ENCODE results near the gene HIRIP3. TPM values are rescaled to one million over a fixed set of nuclear protein-coding genes. Genes with fewer than 3 reads are reported as not detected.
A peak's percentile ranks its signal among the peaks of the same experiment; 100 is the strongest.
"Not testable (repeated sequence)": the region's sequence is repeated elsewhere in the genome, so short reads cannot be mapped to it uniquely, and the experiment has no call there.

Gene HIRIP3
- total RNA-seq, 1 experiment from 2014 or later, result 21.6 TPM

DNA sequence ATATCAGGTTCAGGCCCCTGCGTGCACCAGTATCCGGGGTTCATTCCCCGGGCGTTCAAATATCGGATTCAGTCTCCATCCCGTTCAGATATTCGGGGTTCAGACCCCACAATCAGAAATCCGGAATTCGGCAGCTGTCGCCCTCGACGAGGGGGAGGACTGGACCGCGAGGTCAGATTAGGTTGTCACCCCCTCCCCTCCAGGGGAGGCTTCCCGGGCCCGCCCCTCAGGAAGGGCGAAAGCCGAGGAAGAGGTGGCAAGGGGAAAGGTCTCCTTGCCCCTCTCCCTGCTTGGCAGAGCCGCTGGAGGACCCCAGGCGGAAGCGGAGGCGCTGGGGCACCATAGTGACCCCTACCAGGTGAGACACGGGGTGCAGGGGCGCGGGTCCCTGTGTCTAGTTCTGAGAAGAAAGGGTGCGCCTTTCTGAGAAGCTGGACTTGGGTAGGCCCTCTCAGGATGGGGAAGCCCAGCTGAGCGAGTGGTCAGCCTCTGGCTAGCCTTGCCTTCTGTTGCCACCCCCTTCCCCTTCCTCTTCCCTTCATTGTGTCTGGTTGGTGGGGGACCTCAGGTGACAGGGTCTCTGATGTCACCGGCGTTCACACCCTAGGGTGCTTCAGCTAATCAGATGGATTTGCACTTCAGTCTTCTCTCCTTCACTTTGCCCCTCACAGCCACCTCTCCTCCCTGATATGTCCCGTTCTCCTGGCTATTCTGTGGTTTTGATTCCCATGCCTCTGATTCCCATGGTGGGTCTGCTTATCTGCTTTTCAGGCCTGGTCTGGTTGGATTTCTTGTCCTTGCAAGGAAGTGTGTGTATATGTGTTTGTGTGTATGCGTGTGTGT is 20.9 kb downstream of the HIRIP3 start:
- in situ Hi-C loops (cut with HindIII; ENCODE audit: low pct_unique_long_range_greater_than_20kb, low sequenced_read_pairs), result no loop called here
- DNase-seq (ENCODE audit: low read depth), result no peak

DNA sequence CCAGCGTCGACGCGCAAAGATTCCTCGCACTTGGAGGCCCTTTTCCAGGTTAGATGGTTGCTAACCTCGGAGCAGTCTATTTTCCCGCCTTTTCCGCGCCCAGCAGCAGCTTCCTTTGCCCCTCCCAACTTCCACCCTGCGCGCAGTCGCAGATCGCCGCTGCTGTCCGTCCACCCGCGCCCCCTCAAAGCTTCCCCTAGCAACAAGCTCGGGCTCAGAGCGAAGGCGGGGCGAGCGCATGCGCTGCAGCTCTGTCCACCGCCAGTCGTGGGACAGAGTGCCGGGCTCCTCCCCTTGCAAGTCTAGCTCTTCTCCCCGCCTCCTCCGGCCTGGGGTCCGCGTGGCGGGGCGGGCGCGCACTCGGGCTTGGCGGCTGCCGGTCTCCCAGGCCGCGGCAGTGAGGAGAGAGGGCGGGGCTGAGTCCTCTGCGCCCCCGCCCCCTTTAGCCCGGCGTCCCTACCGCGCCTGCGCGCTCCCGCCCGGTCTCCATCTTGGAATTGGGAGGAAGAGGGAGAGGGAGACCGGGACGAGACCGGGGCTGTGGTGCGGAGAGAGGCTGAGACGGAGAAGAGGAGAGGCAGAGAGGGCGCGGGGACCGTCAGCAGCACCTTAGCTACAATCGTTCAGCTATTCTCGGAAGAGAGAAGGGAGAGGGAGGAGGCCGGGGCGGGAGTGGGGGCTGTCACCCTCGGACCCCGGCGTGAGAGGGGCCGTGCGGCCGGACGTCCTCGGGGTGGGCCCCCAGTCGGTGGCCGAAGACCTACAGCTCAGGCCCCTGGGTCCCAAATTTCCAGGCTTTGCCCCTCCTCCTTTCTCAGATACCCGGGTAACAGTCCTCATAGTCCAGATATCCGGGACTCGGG is 21.8 kb downstream of the HIRIP3 start, which contains the start of gene TAOK2:
TSS of gene TAOK2 (plus strand) at position 485 of the 863 bp plus-strand sequence. CDS start 3,905 bp downstream, outside the sequence.
- DNase-seq (ENCODE audit: low read depth), result peak; percentile 100
- in situ Hi-C loops (cut with HindIII; ENCODE audit: low pct_unique_long_range_greater_than_20kb, low sequenced_read_pairs), result no loop called here

DNA sequence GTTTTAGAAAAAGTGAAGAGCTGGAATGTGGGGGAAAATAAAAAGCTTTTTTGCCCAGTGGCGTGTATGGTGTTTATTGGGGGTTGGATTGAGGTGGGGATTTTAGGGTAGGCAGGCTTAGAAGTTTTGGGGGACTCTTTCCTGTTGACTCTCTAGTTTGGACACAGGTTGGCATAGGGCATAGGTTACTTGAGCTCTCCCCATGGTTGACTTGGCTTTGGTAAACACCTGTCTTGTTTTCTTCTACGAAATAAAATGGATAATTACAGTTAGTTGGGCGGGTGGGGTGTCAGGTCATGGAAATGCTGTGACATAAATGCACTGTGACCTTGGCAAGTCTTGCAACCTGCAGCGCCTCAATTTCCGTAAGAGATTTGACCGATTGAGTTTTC is 22.4 kb downstream of the HIRIP3 start:
- in situ Hi-C loops (cut with HindIII; ENCODE audit: low pct_unique_long_range_greater_than_20kb, low sequenced_read_pairs), result no loop called here
- DNase-seq (ENCODE audit: low read depth), result no peak

- no peak for DNase-seq (ENCODE audit: low read depth)
- in situ Hi-C loops (cut with HindIII; ENCODE audit: low pct_unique_long_range_greater_than_20kb, low sequenced_read_pairs), result no loop called here
These were observed 22.9 kb downstream of the HIRIP3 start for GRCh38 chr16:29972500-29972899.

- in situ Hi-C loops (cut with HindIII; ENCODE audit: low pct_unique_long_range_greater_than_20kb, low sequenced_read_pairs), result no loop called here
- no peak for DNase-seq (ENCODE audit: low read depth)
These were observed 24.1 kb downstream of the HIRIP3 start for GRCh38 chr16:29971304-29971703.

DNA sequence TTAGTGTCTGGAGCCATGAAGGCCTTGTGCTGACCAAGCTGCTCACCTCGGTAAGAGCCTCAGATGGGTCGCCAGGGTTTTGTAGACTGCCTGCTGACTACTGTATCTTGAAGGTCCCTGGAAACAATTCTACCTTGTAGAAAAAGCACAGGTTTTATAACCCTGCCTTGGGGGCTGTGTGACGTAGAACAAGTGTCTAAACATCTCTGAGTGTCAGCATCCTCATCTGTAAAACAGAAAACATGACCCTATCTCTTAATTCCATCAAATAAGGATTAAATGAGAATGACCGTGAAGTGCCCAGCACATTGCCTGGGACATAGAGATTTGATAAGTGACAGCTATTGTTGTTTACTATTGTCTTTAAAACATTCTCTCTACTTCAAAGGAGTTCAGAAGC is 27.2 kb downstream of the HIRIP3 start:
- in situ Hi-C loops (cut with HindIII; ENCODE audit: low pct_unique_long_range_greater_than_20kb, low sequenced_read_pairs), result no loop called here
- DNase-seq (ENCODE audit: low read depth), result no peak

DNA sequence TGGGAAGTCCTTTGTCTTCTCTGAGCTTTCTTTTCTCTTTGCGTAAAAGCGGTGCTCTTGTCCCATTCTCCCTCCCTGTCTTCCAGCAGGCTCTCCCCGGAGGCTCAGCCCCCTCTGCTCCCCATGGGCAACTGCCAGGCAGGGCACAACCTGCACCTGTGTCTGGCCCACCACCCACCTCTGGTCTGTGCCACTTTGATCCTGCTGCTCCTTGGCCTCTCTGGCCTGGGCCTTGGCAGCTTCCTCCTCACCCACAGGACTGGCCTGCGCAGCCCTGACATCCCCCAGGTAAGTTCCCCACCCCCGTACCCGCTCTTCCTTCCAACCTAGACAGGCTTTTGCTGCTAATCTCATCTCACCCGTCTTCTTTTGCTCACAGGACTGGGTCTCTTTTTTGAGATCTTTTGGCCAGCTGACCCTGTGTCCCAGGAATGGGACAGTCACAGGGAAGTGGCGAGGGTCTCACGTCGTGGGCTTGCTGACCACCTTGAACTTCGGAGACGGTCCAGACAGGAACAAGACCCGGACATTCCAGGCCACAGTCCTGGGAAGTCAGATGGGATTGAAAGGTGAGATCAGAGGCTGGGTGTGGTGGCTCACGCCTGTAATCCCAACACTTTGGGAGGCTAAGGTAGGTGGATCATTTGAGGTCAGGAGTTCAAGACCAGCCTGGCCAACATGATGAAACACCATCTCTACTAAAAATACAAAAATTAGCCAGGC is 32.2 kb downstream of the HIRIP3 start:
- DNase-seq (ENCODE audit: low read depth), result no peak
- in situ Hi-C loops (cut with HindIII; ENCODE audit: low pct_unique_long_range_greater_than_20kb, low sequenced_read_pairs), result no loop called here

- DNase-seq (ENCODE audit: low read depth), result no peak
- in situ Hi-C loops (cut with HindIII; ENCODE audit: low pct_unique_long_range_greater_than_20kb, low sequenced_read_pairs), result no loop called here
These were observed 32.9 kb downstream of the HIRIP3 start for GRCh38 chr16:29962344-29962994.

- in situ Hi-C loops (cut with HindIII; ENCODE audit: low pct_unique_long_range_greater_than_20kb, low sequenced_read_pairs), result no loop called here
These were observed 33.7 kb downstream of the HIRIP3 start, which contains the start of gene TMEM219 for GRCh38 chr16:29961479-29962343. Gene TMEM219, plus strand, starts transcription at chr16:29962079. Its CDS starts 1,065 bp downstream, at chr16:29963144.

GRCh38 chr16:29961127-29961478 is 34.3 kb downstream of the HIRIP3 start:
- in situ Hi-C loops (cut with HindIII; ENCODE audit: low pct_unique_long_range_greater_than_20kb, low sequenced_read_pairs), result no loop called here
- DNase-seq (ENCODE audit: low read depth), result no peak

More at GRCh38 chr16:29961479-29962343, 33.7 kb downstream of the HIRIP3 start, which contains the start of gene TMEM219:
- peak; percentile 95 for DNase-seq (ENCODE audit: low read depth)

DNA sequence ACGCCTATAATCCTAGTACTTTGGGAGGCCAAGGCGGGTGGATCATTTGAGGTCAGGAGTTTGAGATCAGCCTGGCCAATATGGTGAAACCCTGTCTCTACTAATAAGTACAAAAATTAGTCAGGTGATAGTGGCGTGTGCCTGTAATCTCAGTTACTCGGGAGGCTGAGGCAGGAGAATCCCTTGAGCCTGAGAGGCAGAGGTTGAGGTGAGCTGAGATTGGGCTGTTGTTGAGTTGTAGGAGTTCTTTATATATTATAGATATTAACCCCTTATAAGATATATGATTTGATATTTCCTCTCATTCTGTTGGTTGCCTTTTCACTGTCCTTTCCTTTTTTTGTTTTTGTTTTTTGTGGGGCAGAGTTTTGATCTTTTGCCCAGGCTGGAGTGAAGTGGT is 35.6 kb downstream of the HIRIP3 start:
- in situ Hi-C loops (cut with HindIII; ENCODE audit: low pct_unique_long_range_greater_than_20kb, low sequenced_read_pairs); DNase-seq (ENCODE audit: low read depth): not testable (repeated sequence)

DNA sequence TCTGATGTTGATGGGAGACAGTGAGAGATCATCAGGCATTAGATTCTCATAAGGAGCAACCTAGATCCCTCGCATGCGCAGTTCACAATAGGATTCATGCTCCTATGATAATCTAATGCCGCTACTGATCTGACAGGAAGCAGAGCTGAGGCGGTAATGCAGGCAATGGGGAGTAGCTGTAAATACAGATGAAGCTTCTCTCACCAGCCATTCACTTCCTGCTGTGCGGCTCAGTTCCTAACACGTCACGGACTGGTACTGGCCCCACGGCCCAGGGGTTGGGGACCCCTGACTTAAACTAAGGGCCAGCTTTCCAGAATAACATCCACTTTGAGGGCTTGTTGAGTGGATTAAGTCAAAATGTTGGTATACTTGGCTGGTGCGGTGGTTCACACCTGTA is 36.1 kb downstream of the HIRIP3 start:
- no peak for DNase-seq (ENCODE audit: low read depth)
- in situ Hi-C loops (cut with HindIII; ENCODE audit: low pct_unique_long_range_greater_than_20kb, low sequenced_read_pairs), result no loop called here

DNA sequence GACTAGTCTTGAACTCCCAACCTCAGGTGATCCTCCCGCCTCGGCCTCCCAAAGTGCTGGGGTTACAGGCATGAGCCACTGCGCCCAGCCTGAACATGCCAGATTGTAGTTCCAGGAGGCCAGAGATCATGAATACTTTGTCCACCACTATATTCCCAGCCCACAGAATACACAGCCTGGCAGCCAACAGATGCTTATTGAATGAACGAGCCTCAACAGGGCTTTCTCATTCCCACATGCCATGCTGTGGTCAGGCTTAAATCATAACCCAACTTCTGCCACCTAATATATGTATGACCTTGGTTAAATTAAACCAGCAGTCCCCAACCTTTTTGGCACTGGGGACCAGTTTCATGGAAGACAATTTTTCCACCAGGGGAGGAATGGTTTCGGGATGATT is 36.7 kb downstream of the HIRIP3 start:
- in situ Hi-C loops (cut with HindIII; ENCODE audit: low pct_unique_long_range_greater_than_20kb, low sequenced_read_pairs), result no loop called here

GRCh38 chr16:29951625-29952365 is 43.6 kb downstream of the HIRIP3 start:
- DNase-seq (ENCODE audit: low read depth), result no peak
- in situ Hi-C loops (cut with HindIII; ENCODE audit: low pct_unique_long_range_greater_than_20kb, low sequenced_read_pairs), result no loop called here

More for the DNA sequence above, 36.7 kb downstream of the HIRIP3 start:
- DNase-seq (ENCODE audit: low read depth), result no peak

DNA sequence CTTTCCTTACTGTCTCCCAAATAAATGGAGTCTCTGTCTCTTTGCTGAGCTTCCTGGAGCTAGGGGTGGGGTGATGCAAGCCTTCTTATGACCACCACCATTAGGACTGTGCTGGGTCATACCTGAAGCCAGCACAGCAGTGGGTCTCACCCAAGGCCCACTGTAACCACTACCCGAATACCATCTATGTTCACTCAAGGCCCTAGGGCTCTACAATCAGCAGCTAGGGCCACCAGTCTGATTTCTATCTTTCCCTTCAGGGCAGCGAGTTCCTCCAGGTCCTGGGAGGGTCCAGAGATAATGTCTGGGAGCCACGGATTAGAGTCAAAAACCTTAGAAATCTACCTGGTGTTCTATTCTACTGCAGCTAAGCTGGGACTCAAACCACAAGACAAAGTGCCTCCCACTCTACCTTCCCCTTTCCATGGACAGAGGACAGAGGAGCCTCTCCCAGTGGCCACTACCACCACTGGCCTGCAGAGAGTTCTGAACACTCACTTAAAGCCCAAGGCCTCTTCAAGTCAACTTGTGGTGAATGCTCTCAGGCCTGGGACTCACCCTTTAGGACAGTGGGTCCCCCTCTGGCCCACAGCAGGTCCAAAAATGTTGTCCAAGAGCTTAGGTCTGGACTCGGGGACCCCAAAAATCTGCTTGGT is 44.5 kb downstream of the HIRIP3 start:
- no peak for DNase-seq (ENCODE audit: low read depth)
- in situ Hi-C loops (cut with HindIII; ENCODE audit: low pct_unique_long_range_greater_than_20kb, low sequenced_read_pairs), result no loop called here

GRCh38 chr16:29947897-29948296 is 47.5 kb downstream of the HIRIP3 start:
- DNase-seq (ENCODE audit: low read depth), result no peak
- in situ Hi-C loops (cut with HindIII; ENCODE audit: low pct_unique_long_range_greater_than_20kb, low sequenced_read_pairs), result no loop called here

Measured in Caki2 (cell line).